Measurements from ENCODE around the gene CDH23.

The CDH23 gene

DNA sequence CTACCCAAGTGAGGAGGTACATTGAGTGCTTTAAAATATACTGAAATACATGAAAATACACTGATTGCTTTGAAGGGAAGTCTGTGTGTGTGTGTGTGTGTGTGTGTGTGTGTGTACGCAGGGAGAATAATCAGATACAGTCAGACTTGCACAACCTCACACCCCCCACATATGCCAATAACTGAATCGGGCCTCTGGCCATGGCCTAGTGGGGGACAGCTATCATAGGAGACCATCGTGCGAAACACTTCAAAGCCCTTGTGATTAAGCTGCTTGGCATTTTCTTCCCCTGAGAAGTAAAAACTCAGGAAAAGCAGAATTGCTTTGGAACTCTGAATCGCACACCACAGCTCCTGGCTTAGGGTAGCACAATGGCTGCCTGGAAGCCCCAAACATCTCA, 187.7 kb downstream of the CDH23 start:
- POLR2A ChIA-PET (ENCODE audit: low non-redundant PET) = no interaction called here
- no peak for TF ChIP-seq CTCF (conservative IDR thresholded peaks at IDR 0.05; ENCODE audit: low read depth)
- H3K27ac ChIP-seq = no peak overlapping the region
- CTCF ChIA-PET = interaction anchor here (3.6 kb wide), 1 partner anchor 15 kb away, joined by 14 read pairs; no protein-coding TSS in a partner anchor
- DNase-seq (ENCODE audit: low spot score) = no peak

DNA sequence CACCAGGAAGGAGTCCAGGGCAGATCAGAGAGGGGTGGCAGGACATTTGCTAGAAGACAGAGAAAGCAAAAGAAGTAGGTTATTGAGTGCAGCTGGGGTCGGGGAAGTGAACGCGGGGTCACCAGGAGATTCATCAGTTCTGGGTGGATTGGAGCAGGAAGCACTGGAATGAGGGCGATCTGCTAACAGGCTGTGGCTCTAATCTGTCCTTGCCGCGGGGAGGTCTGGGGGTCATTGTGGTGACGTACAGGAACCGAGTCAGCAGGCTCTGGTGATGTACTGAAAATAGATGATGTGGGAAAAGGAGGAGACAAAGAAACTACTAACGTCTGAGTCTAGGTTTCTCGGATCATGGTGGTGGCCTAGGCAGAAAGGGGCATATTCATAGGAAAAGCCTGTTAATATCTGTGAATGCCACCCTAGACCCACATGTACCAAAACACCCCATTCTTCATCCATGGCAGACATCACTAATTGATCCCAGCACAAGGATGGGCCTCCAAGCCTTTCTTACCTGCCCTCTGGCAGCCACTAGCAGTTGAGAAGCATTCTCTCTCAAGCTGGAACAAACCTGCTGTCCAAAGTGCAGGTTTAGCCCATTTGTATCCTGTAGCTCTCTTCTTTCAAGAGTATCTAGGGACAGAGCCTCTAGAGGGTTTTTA, 188.3 kb downstream of the CDH23 start:
- ChIA-PET POLR2A (ENCODE audit: low non-redundant PET) (no interaction called here), CTCF (interaction anchor here (3.6 kb wide), 1 partner anchor 15 kb away, joined by 14 read pairs; no protein-coding TSS in a partner anchor)
- no peak for DNase-seq (ENCODE audit: low spot score)

GRCh38 chr10:71585564-71586290, 189.0 kb downstream of the CDH23 start:
- no peak overlapping the region for H3K27ac ChIP-seq
- ChIA-PET CTCF (interaction anchor here (3.6 kb wide), 1 partner anchor 16 kb away, joined by 14 read pairs; no protein-coding TSS in a partner anchor), POLR2A (ENCODE audit: low non-redundant PET) (no interaction called here)
- TF ChIP-seq CTCF (conservative IDR thresholded peaks at IDR 0.05; ENCODE audit: low read depth) = no peak
- DNase-seq (ENCODE audit: low spot score) = no peak

More for the DNA sequence above, 188.3 kb downstream of the CDH23 start:
- no peak for TF ChIP-seq CTCF (conservative IDR thresholded peaks at IDR 0.05; ENCODE audit: low read depth)
- no peak overlapping the region for H3K27ac ChIP-seq

DNA sequence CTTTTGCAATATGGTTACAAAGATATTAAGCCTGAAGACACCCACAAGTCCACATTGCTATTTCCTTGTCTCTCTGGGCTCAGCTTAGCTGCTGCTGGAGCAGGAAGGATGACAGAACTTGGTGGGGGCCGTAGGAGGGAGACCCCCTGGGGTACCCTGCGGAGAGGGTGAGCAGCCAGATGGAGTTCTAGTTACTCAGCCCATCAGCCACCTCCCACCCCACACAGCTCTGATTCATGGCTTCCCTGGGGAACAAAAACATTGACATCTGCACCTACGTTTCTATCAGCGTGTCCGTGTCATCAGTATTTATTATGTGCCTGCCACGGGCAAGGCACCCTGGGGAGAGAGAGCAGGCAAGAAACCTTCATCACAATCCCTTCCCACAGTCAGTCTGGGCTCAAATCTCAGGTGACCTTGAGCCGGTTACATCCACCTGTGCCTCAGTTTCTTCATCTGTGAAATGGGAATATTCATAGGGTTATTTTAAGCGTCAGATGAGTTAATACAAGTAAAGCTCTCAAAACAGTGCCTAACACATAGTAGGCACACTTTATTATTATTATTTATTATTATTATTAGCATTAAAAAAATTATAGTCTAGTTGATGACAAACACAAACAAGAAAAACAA, 191.3 kb downstream of the CDH23 start:
- no peak for DNase-seq (ENCODE audit: low spot score)
- TF ChIP-seq CTCF (conservative IDR thresholded peaks at IDR 0.05; ENCODE audit: low read depth) = no peak
- H3K27ac ChIP-seq = no peak overlapping the region
- ChIA-PET POLR2A (ENCODE audit: low non-redundant PET) (no interaction called here), CTCF (interaction anchor here (0.6 to 3.6 kb wide), 3 partner anchors 18 to 272 kb away, joined by 3 to 14 read pairs (median 3); no protein-coding TSS in a partner anchor)

GRCh38 chr10:71588685-71589084, 192.0 kb downstream of the CDH23 start:
- no peak for TF ChIP-seq CTCF (conservative IDR thresholded peaks at IDR 0.05; ENCODE audit: low read depth)
- CTCF ChIA-PET = interaction anchor here (1.5 kb wide), 1 partner anchor 204 kb away, joined by 3 read pairs; no protein-coding TSS in a partner anchor
- H3K27ac ChIP-seq = no peak overlapping the region
- POLR2A ChIA-PET (ENCODE audit: low non-redundant PET) = no interaction called here
- DNase-seq (ENCODE audit: low spot score) = no peak

Data from RWPE1 (cell line).